ENCODE data around the gene ANKRD33B.

ANKRD33B gene

DNA sequence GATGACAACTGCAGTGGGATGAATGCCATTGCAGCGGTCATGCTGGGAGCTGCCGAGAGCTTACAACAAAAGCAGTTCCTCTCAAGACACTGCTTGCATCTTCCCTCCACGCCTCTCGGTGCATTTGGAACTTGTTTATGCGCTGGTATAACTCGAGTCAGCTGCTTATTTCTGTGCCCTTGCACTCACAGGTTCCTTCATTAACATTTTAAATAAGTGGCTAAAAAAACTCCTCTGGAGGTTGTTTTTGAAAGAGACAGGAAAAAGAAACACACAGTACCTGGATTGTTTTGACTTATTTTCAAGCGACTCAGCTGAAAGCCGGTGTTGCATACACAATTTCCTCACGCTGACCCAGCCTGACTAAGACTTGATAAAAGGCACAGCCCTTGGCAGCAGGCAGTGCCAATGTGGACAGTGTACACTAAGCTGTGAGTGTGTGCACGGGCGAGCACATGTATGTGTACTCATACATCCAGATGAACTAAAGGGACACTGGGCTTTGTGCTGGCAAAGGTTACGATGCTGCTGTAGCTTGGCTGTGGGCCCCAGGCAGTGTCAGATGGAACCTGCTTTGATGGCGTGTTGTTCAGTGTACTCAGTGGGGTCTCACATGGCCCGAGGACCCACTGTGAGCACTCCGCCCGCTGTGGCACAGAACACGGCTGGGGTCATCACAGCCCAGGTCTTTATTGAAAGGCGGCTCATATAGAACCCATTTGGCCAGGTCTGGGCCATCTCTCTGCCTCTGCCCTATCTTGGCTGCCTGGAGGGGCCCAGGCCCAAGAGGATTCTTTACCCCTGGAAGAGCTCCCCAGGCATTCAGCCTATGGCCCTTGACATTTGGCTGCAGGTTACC, 92.3 kb downstream of the ANKRD33B start:
- TF ChIP-seq, protein P1, sequence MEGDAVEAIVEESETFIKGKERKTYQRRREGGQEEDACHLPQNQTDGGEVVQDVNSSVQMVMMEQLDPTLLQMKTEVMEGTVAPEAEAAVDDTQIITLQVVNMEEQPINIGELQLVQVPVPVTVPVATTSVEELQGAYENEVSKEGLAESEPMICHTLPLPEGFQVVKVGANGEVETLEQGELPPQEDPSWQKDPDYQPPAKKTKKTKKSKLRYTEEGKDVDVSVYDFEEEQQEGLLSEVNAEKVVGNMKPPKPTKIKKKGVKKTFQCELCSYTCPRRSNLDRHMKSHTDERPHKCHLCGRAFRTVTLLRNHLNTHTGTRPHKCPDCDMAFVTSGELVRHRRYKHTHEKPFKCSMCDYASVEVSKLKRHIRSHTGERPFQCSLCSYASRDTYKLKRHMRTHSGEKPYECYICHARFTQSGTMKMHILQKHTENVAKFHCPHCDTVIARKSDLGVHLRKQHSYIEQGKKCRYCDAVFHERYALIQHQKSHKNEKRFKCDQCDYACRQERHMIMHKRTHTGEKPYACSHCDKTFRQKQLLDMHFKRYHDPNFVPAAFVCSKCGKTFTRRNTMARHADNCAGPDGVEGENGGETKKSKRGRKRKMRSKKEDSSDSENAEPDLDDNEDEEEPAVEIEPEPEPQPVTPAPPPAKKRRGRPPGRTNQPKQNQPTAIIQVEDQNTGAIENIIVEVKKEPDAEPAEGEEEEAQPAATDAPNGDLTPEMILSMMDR (IDR thresholded peaks at IDR 0.05): no peak

DNA sequence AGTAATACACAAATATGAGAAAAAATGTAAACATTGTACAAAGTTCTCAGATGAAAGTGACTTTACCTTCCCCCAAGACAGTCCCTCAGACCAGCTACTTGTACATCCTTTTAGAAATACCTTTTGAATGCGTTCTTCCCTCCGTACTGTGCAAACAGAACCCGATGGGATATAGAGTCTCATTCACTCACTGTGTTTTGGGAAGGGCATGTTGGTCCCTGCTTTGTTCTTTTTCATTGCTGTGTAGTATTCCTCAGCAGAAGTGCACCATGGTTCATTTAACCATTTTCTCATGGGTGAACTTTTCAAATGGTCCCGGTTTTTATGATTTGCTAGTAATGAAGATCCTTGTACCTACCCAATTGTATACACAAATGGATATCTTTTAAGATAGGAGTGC, 94.4 kb downstream of the ANKRD33B start:
- TF ChIP-seq, protein P1 (IDR thresholded peaks at IDR 0.05): no peak

DNA sequence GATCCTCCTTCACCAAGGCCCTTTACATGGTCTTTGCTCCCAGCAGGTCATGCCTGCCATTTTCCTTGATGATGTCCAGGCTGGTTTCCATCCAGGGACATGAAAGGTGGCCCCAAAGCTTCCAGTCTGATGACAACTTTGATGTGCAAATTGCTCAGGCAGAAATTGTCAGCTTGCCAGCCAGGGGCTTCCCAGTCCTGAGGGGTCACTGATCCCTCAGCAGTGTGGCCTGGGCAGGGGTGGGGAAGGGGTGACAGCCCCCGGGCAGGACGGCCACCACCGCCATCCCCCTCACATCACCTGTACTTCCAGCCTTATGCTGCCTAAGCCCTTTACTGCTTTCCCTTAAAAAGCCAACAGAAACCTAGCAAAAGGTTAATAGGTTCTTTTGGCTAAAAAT, 96.3 kb downstream of the ANKRD33B start:
- TF ChIP-seq, protein P1 (IDR thresholded peaks at IDR 0.05): no peak

DNA sequence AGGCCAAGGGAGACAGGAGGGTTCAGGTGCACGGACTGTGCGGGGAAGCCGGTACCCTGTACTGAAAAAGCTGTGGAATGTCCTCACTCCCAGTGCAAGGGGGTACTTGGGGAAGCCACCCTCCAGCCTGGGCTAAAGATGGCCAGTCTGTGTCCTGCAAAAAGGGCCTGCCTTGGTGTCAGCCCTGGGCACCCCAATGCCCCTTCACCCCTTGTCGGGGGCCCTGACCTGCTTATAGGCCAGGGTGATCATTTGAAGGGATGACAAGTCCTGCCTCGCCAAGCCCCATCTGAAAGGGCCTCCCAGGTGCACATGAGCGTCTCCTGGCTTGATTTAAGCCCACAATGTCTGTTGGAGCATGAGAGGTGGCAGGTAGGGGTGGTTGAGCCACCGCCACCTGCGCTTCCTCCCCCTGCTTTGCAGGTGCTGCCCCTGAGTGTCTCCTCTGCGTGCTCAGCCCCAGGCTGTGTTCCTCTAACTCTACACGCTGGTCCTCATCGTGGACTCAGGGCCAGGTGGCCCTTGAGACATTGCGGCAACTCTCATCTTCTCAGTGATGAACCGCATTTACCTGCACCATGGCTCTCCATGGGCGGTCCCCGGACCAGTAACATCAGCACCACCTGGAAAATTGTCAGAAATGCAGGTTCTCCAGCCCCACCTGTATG, 97.0 kb downstream of the ANKRD33B start:
- TF ChIP-seq, protein P1 (IDR thresholded peaks at IDR 0.05): no peak

DNA sequence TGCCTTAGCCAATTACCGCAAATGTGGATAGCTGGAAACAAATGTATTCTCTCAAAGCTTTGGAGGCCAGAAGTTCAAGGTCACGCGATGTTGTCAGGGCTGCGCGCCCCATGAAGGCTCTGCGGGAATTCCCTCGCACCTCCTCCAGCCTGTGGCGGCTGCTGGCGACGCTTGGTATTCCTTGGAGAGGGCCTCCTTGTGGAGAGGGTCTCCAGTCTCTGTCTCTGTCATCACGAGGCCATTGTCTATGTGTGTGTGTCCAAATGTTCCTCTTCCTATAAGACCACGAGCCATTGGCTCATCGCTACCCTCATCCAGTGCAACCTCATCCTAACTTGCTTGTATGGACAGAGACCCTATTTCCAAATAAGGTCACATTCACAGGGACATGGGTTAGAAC, 97.5 kb downstream of the ANKRD33B start:
- TF ChIP-seq, protein P1 (IDR thresholded peaks at IDR 0.05): no peak

DNA sequence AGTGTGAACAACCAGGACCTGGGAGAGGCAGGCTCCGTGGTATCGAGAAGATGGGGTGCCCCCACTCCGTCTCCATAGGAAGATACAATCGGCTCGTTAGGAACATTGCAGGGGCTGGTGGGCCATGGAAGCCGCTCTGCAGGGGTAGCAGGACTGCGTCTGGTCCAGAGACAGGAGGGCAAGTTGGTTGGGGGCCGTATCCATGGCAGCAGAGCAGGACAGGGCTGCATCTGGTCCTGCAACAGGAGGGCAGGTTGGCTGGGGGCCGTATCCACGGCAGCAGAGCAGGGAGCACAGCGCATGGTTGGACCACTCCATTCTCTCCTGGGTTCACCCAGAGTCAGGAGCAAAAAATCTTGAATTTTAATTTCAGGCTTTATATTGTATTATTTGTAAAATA, 98.2 kb downstream of the ANKRD33B start:
- TF ChIP-seq, protein P1 (IDR thresholded peaks at IDR 0.05): no peak

DNA sequence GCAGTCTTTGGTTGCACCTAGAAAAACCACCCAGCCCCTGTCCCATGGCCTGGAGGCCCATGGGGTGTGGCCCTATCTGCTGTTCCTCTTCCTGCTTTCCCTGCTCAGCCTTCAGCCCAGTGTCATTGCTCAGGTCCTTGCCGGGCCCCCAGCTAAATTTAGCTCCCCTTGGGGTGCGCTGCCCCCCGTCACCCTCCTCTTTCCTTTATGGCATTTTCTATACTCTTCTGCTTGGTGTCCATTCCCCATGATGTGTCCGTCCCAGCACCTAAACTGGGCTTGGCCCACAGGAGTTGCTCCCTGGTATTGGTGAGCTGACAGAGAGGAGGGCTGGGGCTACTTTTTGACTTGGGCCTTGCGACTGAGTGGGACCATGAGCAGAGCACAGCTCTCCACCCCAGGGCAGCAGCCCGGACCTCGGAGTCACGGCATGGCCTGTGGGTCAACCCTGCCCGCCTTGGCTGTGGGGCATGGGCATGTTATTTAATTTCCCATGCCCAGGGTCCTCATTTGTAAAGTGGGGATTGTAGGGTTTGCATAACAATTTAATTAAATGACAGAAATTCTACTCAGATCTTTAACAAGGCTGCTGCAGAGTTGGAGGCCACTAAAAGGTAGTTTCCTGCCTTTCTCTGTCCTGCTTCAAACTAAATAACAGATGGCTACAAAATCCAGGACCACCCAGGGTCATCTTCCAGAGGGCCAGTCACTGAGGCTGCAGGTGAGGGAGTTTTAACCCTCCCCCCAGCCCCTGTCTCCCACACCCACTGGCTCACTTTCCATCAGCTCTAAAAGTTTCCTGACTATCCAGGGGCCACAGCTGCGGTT, 99.0 kb downstream of the ANKRD33B start:
- TF ChIP-seq, protein P1 (IDR thresholded peaks at IDR 0.05): no peak

All from LNCAP (cell line).